NCI-H2029 (cell line): ENCODE measurements around the gene CEP57L1.
"Not testable (repeated sequence)": the region's sequence is repeated elsewhere in the genome, so short reads cannot be mapped to it uniquely, and the experiment has no call there.

Experiments used
- DNase-seq: peaks from one replicate; lab custom pipeline; 2025; lab: John Stamatoyannopoulos, UW

CEP57L1 gene

GRCh38 chr6:109172101-109172746 lies 76.9 kb downstream of the CEP57L1 start:
- DNase-seq: no peak

GRCh38 chr6:109174916-109175315 lies 79.6 kb downstream of the CEP57L1 start:
- no peak for DNase-seq

GRCh38 chr6:109178921-109179320 lies 83.6 kb downstream of the CEP57L1 start:
- no peak for DNase-seq

GRCh38 chr6:109179507-109179906 lies 84.2 kb downstream of the CEP57L1 start:
- DNase-seq: no peak

- DNase-seq: no peak
Measured at GRCh38 chr6:109182578-109182977, 87.3 kb downstream of the CEP57L1 start.

GRCh38 chr6:109183109-109183650 lies 87.9 kb downstream of the CEP57L1 start:
- peak; percentile 14 for DNase-seq

- DNase-seq: no peak
Measured at GRCh38 chr6:109184638-109185037, 89.3 kb downstream of the CEP57L1 start.

- no peak for DNase-seq
Measured at GRCh38 chr6:109186012-109186411, 90.7 kb downstream of the CEP57L1 start.

- peak; percentile 67 for DNase-seq
Measured at GRCh38 chr6:109187399-109188114, 92.2 kb downstream of the CEP57L1 start.

- no peak for DNase-seq
Measured at GRCh38 chr6:109188115-109188411, 92.8 kb downstream of the CEP57L1 start.

- DNase-seq: not testable (repeated sequence)
Measured at GRCh38 chr6:109191368-109191767, 96.1 kb downstream of the CEP57L1 start.

- no peak for DNase-seq
Measured at GRCh38 chr6:109192865-109193264, 97.6 kb downstream of the CEP57L1 start.

- no peak for DNase-seq
Measured at GRCh38 chr6:109194880-109195279, 99.6 kb downstream of the CEP57L1 start.

GRCh38 chr6:109197061-109197460 lies 101.8 kb downstream of the CEP57L1 start:
- DNase-seq: no peak

- no peak for DNase-seq
Measured at GRCh38 chr6:109202409-109203264, 107.3 kb downstream of the CEP57L1 start.

- no peak for DNase-seq
Measured at GRCh38 chr6:109204511-109204910, 109.2 kb downstream of the CEP57L1 start.

- no peak for DNase-seq
Measured at GRCh38 chr6:109212683-109213082, 117.4 kb downstream of the CEP57L1 start.
